ENCODE results near the gene MAPK12. TPM values are rescaled to one million over a fixed set of nuclear protein-coding genes. Genes with fewer than 3 reads are reported as not detected.

The MAPK12 gene
- total RNA-seq, 1 donor from 2014 or later: 12.4 TPM

DNA sequence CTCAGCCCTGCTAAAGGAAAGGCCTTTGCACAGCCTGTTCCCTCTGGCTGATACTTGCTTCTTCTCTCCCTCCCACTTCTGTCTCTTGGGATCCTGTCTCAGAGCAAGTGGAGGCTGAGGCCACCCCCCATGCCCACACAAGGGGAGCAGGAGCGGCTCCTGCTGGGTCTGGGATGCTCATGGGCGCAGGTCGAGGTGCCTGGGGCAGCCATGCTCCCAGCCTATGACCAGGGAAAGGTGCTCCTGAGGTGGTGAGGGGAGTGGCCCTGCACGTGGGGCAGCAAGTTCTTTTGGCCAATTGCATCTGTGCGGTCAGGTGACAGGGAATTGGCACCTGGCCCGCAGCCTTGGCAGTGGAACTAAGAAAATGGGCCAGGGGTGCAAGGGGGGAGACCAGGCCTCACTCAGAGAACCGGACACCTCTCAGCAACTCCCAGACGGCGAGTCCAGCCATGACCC lies 7.2 kb upstream of the MAPK12 start:
- TF ChIP-seq, protein P1, sequence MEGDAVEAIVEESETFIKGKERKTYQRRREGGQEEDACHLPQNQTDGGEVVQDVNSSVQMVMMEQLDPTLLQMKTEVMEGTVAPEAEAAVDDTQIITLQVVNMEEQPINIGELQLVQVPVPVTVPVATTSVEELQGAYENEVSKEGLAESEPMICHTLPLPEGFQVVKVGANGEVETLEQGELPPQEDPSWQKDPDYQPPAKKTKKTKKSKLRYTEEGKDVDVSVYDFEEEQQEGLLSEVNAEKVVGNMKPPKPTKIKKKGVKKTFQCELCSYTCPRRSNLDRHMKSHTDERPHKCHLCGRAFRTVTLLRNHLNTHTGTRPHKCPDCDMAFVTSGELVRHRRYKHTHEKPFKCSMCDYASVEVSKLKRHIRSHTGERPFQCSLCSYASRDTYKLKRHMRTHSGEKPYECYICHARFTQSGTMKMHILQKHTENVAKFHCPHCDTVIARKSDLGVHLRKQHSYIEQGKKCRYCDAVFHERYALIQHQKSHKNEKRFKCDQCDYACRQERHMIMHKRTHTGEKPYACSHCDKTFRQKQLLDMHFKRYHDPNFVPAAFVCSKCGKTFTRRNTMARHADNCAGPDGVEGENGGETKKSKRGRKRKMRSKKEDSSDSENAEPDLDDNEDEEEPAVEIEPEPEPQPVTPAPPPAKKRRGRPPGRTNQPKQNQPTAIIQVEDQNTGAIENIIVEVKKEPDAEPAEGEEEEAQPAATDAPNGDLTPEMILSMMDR (IDR thresholded peaks at IDR 0.05; ENCODE audit: insufficient read depth, low read length, severe bottlenecking): no peak

DNA sequence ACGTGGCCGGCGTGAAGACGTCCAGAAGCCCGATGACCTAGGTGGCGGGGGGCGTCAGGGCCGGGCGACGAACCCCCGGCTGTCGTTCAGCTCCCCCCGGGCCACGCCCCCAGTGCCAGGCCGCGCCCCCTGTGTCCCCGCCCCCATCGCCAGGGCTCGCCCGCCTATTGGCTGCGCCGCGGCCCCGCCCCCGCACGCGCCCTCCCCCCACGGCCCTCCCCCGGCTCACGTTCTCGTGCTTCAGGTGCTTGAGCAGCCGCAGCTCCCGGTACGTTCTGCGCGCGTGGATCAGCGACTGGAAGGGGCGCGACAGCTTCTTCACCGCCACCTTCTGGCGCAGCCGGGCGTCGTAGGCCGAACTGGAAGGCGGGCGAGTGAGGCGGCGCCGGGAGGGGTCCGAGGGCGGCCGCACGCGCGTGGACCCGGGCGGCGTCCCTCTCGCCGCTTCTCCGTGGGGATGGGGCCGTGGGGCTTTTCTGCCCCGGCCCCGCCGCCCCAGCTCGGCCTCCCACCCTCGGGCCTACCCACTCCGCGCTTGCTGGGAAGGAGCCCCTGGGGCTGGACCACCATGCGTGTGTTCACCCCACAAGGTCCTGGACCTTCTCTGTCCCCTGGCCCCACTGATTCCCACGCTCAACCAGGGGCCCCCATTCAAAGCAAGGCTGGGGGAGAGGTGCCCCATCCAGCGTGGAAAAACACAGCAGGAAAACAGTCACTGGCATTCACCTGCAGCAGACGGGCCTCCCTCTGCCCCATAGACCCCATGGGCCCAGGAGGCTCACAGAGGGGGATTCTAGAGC lies 6.3 kb upstream of the MAPK12 start:
- Histone ChIP-seq H3K27me3 (ENCODE audit: control insufficient read depth, insufficient read depth, low read length) (no peaks in the 10 kb centered on the region), H3K4me3 (ENCODE audit: low read depth, low read length) (peak overlapping the region; percentile 27), H3K36me3 (ENCODE audit: control insufficient read depth, insufficient read depth, low read length) (no peaks in the 10 kb centered on the region)
- TF ChIP-seq, protein P1 (IDR thresholded peaks at IDR 0.05; ENCODE audit: insufficient read depth, low read length, severe bottlenecking): peak; percentile 40
- FAIRE-seq: no peak
- peak; percentile 32 for DNase-seq (ENCODE audit: low read depth)

More for the DNA sequence above, 7.2 kb upstream of the MAPK12 start:
- H3K27me3 ChIP-seq (ENCODE audit: control insufficient read depth, insufficient read depth, low read length): no peaks in the 10 kb centered on the region
- DNase-seq (ENCODE audit: low read depth): no peak
- FAIRE-seq: no peak
- no peaks in the 10 kb centered on the region for H3K36me3 ChIP-seq (ENCODE audit: control insufficient read depth, insufficient read depth, low read length)
- no peak overlapping the region for H3K4me3 ChIP-seq (ENCODE audit: low read depth, low read length)

DNA sequence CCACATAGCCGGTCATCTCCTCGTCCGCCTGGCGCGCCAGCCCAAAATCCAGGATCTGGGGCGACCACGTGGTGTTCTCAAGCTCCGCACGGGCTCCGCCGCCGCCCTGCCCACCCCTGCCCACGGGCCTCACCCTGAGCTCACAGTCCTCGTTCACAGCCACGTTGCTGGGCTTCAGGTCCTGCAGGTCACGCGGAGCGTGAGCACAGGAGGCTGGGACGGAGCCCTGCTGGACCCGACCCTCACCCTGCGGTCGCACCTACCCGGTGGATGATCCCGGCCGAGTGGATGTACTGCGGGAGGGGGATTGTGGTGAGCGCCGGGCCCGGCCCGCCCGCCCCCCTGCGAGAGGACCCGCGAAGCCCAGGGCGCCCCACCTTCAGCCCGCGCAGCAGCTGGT lies 5.5 kb upstream of the MAPK12 start:
- no peak for FAIRE-seq
- TF ChIP-seq, protein P1 (IDR thresholded peaks at IDR 0.05; ENCODE audit: insufficient read depth, low read length, severe bottlenecking): no peak
- no peak for DNase-seq (ENCODE audit: low read depth)
- no peak overlapping the region for H3K4me3 ChIP-seq (ENCODE audit: low read depth, low read length)
- no peaks in the 10 kb centered on the region for H3K27me3 ChIP-seq (ENCODE audit: control insufficient read depth, insufficient read depth, low read length)
- H3K36me3 ChIP-seq (ENCODE audit: control insufficient read depth, insufficient read depth, low read length): no peaks in the 10 kb centered on the region

DNA sequence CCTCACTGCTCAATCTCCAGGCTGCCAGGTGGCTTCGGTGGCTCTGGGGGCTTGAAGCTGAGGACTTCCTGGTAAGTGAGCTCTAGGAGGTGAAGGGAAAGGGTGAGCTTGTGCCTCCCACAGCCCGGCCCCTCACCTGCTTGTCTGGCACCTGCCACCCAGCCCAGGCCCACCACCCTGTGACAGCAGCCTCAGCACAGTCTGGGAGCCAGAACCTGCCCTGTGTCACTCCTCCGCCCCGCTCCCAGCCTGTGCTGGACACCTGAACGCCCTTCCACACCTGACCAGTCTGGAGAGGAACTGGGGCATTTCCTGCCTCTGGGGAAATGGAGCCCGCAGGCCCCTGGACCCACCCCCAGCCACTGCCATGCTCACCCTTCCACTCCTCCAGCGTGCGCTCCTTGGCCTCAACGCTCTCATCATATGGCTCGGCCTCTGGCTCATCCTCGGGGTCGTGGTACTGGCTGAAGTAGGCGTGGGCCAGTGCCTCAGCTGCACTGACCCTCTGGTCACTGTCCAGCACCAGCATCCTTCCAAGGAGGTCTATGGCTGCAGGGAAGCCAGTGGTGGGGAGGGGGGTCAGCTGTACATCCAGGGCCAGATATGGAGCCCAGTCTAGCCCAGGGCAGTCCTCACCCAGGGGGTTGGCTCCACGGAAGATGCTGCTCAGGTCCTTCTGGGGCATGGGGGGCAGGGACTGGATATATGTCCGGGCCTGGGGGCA lies 3.6 kb upstream of the MAPK12 start:
- no peak overlapping the region for H3K4me3 ChIP-seq (ENCODE audit: low read depth, low read length)
- TF ChIP-seq, protein P1 (IDR thresholded peaks at IDR 0.05; ENCODE audit: insufficient read depth, low read length, severe bottlenecking): no peak
- DNase-seq (ENCODE audit: low read depth) (no peak), FAIRE-seq (no peak)
- no peaks in the 10 kb centered on the region for H3K27me3 ChIP-seq (ENCODE audit: control insufficient read depth, insufficient read depth, low read length)
- H3K36me3 ChIP-seq (ENCODE audit: control insufficient read depth, insufficient read depth, low read length): no peaks in the 10 kb centered on the region

DNA sequence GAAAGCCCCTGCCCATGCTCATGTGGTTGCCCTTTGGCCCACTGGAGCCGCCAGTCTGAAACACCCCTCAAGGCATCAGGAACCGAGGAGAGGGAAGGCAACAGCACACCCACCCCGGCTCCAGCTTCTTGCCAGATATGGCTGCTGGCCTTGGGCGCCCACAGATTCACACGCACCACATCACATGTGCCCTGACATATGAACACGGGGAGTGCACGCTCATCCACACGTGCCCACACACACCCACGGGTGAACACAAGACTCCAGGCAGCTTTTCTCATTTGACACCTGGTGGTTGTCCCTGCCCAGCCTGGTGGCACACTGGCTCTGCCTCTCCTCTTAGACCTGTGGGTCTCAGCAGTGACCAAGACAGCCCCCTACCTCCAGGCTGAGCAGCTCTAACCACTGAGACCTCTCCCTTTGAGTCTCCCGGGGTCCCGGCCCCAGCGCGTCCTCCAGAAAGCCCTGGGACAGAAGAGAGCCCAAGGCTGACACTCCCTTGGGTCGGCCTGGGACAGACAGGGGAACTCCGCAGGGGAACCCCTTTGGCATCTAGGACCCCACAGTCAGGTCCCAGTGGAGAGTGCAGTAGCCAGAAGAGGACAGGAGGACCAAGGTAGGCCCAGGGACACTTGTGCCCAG lies 2.7 kb upstream of the MAPK12 start:
- no peaks in the 10 kb centered on the region for H3K27me3 ChIP-seq (ENCODE audit: control insufficient read depth, insufficient read depth, low read length)
- FAIRE-seq (no peak), DNase-seq (ENCODE audit: low read depth) (no peak)
- H3K4me3 ChIP-seq (ENCODE audit: low read depth, low read length): no peak overlapping the region
- TF ChIP-seq, protein P1 (IDR thresholded peaks at IDR 0.05; ENCODE audit: insufficient read depth, low read length, severe bottlenecking): no peak
- no peaks in the 10 kb centered on the region for H3K36me3 ChIP-seq (ENCODE audit: control insufficient read depth, insufficient read depth, low read length)

Measured in bronchial epithelial cell (primary cell).